A549 (cell line): ENCODE measurements around the gene CEP164. TPM values are rescaled to one million over a fixed set of nuclear protein-coding genes. Genes with fewer than 3 reads are reported as not detected.

Experiments
- ATAC-seq, 2 experiments: fragments of 200-7000 bp in 1 of 2; fragments of >200 bp in 1 of 2; cut with Nextera tagmentation in 1 of 2; cut with Tn5 transposase in 1 of 2; 3 replicates each; pipeline versions ENCODE4 v1.8.0 to v1.9.1; 2018 to 2020; ENCODE audit warnings: mild to moderate bottlenecking in 1 of 2, moderate library complexity in 1 of 2
- CTCF ChIA-PET: fragments of 300-600 bp; sonication (Branson Sonifier 250); formaldehyde crosslinking; extraction: SDS; loops from one replicate; lab custom pipeline; 2021; ENCODE audit warnings: antibody characterized with exemption, inconsistent platforms; lab: Yijun Ruan, JAX
- POLR2A ChIA-PET: fragments of 350-600 bp; formaldehyde crosslinking; extraction: SDS; loops from one replicate; lab custom pipeline; 2021; ENCODE audit warnings: antibody characterized with exemption, inconsistent platforms; lab: Yijun Ruan, JAX
- DNase-seq, 2 experiments: peaks; one replicate each; pipeline versions ENCODE4 v3.0.0 to v3.0.0-alpha.2; 2011 to 2016; ENCODE audit warnings: low read depth in 1 of 2, low spot score in 1 of 2
- FAIRE-seq: peaks from 2 replicates; lab custom pipeline; 2011; peaks lifted over from hg19 to GRCh38; lab: Jason Lieb, UNC
- H3K27ac ChIP-seq, 2 experiments: fragments of >200 bp; sonication (Bioruptor Twin); formaldehyde crosslinking; 3 replicates each; pipeline ENCODE4 v1.5.1; 2016 to 2017
- H3K4me1 ChIP-seq: fragments of >200 bp; sonication (Bioruptor Twin); formaldehyde crosslinking; 3 replicates; pipeline ENCODE4 v1.6.1; 2016
- H3K4me2 ChIP-seq: fragments of >200 bp; sonication (Bioruptor Twin); formaldehyde crosslinking; 3 replicates; pipeline ENCODE4 v1.6.1; 2016
- H3K4me3 ChIP-seq: fragments of >200 bp; sonication (Bioruptor Twin); formaldehyde crosslinking; 3 replicates; pipeline ENCODE4 v1.5.1; 2016
- H3K9me3 ChIP-seq: fragments of >200 bp; sonication (Bioruptor Twin); formaldehyde crosslinking; 3 replicates; pipeline ENCODE4 v1.6.1; 2016
- CBX8 ChIP-seq: fragments of 200-600 bp; sonication (generic); IDR thresholded peaks from 2 replicates; pipeline ENCODE4 v1.6.1; 2016
- CHD2 ChIP-seq: fragments of 150-350 bp; IDR thresholded peaks from 2 replicates; pipeline ENCODE4 v1.6.1; 2014; ENCODE audit warnings: low read length; ENCODE audit not compliant: partially characterized antibody
- HOXB13 ChIP-seq: fragments of 250-450 bp; sonication (Bioruptor Pico); IDR thresholded peaks from 2 replicates; pipeline ENCODE4 v1.5.0; 2020; ENCODE audit warnings: low read depth, mild to moderate bottlenecking, moderate library complexity
- MAZ ChIP-seq: fragments of 150-350 bp; IDR thresholded peaks from 2 replicates; pipeline ENCODE4 v1.6.1; 2014; ENCODE audit warnings: antibody characterized with exemption, low read depth, low read length, borderline replicate concordance
- MYC ChIP-seq: IDR thresholded peaks from 2 replicates; pipeline ENCODE4 v1.6.1; 2012; ENCODE audit warnings: mild to moderate bottlenecking, inconsistent platforms, low read length, improper control_type of control experiment, borderline replicate concordance
- NFE2L2 ChIP-seq: fragments of 150-350 bp; conservative IDR thresholded peaks from 2 replicates; pipeline ENCODE4 v1.6.1; 2014; ENCODE audit warnings: low read length
- NR3C1 ChIP-seq: fragments of >200 bp; sonication (Bioruptor Twin); formaldehyde crosslinking; IDR thresholded peaks from 3 replicates; pipeline ENCODE4 v1.6.1; 2017
- RAD21 ChIP-seq, 2 experiments: fragments of >200 bp in 1 of 2; sonication (Bioruptor Twin) in 1 of 2; formaldehyde crosslinking in 1 of 2; IDR thresholded peaks in 1 of 2; conservative IDR thresholded peaks in 1 of 2; 2 replicates in 1 of 2; 3 replicates in 1 of 2; pipeline ENCODE4 v1.6.1; 2012 to 2018; ENCODE audit warnings: inconsistent platforms in 1 of 2
- RARB ChIP-seq: fragments of 250-450 bp; sonication (Bioruptor Pico); IDR thresholded peaks from 2 replicates; pipeline ENCODE4 v1.8.0; 2021; ENCODE audit warnings: mild to moderate bottlenecking, moderate library complexity
- RNF2 ChIP-seq: fragments of 200-600 bp; sonication (generic); IDR thresholded peaks from 2 replicates; pipeline ENCODE4 v1.6.1; 2016; ENCODE audit warnings: low read depth, mild to moderate bottlenecking, antibody characterized with exemption, moderate library complexity, borderline replicate concordance
- SMC3 ChIP-seq: fragments of >200 bp; sonication (Bioruptor Twin); formaldehyde crosslinking; IDR thresholded peaks from 3 replicates; pipeline ENCODE4 v1.6.1; 2018; ENCODE audit warnings: inconsistent platforms
- TFCP2L1 ChIP-seq: fragments of 250-450 bp; sonication (Bioruptor Pico); IDR thresholded peaks from 2 replicates; pipeline ENCODE4 v1.5.0; 2021; ENCODE audit warnings: mild to moderate bottlenecking
- WGBS: methylation state at CpG from one replicate; pipeline ENCODE4 v1.1.6; 2017; ENCODE audit errors: missing lambda C conversion rate; 5-methylcytosine and 5-hydroxymethylcytosine counted together
- polyA plus RNA-seq, 4 experiments: library from polyadenylated mRNA; depleted of rRNA in 3 of 4; stranded (reverse); fragments of >200 nt; fragmentation: RNase III in 1 of 4; extraction: RNeasy Plus Mini Kit Qiagen cat#74134 plus additional on column Dnase treatment in 1 of 4; gene quantifications; 2 replicates in 3 of 4; 3 replicates in 1 of 4; pipeline ENCODE4 v1.2.3, GENCODE V29; 2011 to 2017
- TF ChIP-seq, protein P1 (sequence below): fragments of 250-450 bp; sonication (Bioruptor Pico); IDR thresholded peaks from 2 replicates; pipeline ENCODE4 v1.5.0; 2020; ENCODE audit warnings: low read depth, mild to moderate bottlenecking, moderate library complexity
- TF ChIP-seq, protein P2 (sequence below): fragments of >200 bp; sonication (Bioruptor Twin); formaldehyde crosslinking; IDR thresholded peaks from 3 replicates; pipeline ENCODE4 v1.6.1; 2016
- TF ChIP-seq, protein P3 (sequence below): fragments of 250-450 bp; sonication (Bioruptor Pico); IDR thresholded peaks from 2 replicates; pipeline ENCODE4 v1.5.0; 2021; ENCODE audit warnings: mild to moderate bottlenecking, moderate library complexity, borderline replicate concordance
- TF ChIP-seq, protein P4 (sequence below): fragments of >200 bp; sonication (Bioruptor Twin); formaldehyde crosslinking; IDR thresholded peaks from 3 replicates; pipeline ENCODE4 v1.5.1; 2016
- TF ChIP-seq, protein P5 (sequence below): fragments of 450-650 bp; IDR thresholded peaks from 2 replicates; pipeline ENCODE4 v1.6.1; 2014; ENCODE audit warnings: antibody characterized with exemption

Gene CEP164
- polyA plus RNA-seq, 2 of the 4 experiments (the other 2 are of a cell fraction) = 17.4 to 19.6 TPM

DNA sequence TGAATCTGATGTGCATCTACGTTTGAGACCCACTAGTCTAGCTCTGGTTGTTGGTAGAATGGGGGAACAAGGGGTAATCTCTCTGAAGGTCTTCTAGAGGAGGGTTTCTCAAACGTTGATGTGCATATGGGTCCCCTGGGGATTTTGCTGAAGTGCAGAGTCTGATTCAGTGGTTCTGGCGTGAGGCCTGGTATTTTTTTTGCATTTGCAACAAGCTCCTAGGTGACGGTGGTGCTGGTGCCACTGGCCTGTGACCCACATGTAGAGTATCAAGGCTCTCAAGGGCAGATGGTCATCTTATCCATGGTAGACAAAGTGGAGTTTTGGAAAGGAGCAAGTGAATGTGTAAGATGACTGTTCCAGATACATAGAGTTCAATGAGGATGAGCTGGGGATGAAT, 97.1 kb downstream of the CEP164 start:
- POLR2A ChIA-PET = no interaction called here
- FAIRE-seq = no peak
- WGBS = 55% methylated on average over 2 of the region's 4 CpGs
- no peak for DNase-seq
- ATAC-seq = no peak
- H3K4me2 ChIP-seq = no peak overlapping the region
- H3K4me3 ChIP-seq = no peak overlapping the region
- no peaks in the 10 kb centered on the region for H3K4me1 ChIP-seq
- no peaks in the 10 kb centered on the region for H3K9me3 ChIP-seq
- TF ChIP-seq MAZ = no peak
- no peak for TF ChIP-seq MYC
- no peak for TF ChIP-seq CBX8
- TF ChIP-seq, all 56 proteins: peak for 0
- H3K27ac ChIP-seq = no peak overlapping the region
- CTCF ChIA-PET = interaction anchor here (0.8 to 7.6 kb wide), 13 partner anchors 10 to 628 kb away, joined by 3 to 128 read pairs (median 17); no protein-coding TSS in a partner anchor

DNA sequence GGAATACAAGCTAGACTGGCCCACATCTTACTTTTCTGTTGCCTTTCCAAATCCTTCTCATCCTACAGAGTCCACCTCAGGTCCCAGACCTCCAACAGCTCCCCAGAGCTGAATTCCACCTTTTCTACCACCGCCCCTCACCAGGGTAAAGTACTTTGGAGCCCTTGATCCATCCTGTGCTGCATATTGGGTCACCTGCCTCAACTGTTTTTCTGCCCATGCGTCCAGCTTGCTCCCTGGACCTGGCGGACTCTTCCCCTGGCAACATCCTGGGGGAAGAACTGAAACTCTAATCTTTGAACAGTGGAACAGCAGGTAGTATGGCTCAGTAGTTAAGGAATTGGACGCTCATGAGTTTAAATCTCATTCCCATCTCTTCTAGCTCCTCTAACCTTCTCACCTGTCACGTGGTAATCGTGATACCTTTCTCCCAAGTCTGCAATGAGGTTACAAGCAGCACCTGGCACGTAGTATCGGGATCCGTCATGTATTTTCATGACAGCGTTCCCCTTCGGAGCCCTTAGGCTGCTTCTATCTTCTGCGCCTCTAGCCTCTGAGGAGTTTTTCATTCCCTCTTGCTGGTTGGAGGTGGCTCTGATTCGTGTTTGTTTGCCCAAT, 98.1 kb downstream of the CEP164 start:
- no peak for TF ChIP-seq RNF2
- TF ChIP-seq, protein P1, sequence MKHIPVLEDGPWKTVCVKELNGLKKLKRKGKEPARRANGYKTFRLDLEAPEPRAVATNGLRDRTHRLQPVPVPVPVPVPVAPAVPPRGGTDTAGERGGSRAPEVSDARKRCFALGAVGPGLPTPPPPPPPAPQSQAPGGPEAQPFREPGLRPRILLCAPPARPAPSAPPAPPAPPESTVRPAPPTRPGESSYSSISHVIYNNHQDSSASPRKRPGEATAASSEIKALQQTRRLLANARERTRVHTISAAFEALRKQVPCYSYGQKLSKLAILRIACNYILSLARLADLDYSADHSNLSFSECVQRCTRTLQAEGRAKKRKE (CRISPR knock-in tag) = no peak
- TF ChIP-seq CHD2 = no peak
- TF ChIP-seq, protein P2, sequence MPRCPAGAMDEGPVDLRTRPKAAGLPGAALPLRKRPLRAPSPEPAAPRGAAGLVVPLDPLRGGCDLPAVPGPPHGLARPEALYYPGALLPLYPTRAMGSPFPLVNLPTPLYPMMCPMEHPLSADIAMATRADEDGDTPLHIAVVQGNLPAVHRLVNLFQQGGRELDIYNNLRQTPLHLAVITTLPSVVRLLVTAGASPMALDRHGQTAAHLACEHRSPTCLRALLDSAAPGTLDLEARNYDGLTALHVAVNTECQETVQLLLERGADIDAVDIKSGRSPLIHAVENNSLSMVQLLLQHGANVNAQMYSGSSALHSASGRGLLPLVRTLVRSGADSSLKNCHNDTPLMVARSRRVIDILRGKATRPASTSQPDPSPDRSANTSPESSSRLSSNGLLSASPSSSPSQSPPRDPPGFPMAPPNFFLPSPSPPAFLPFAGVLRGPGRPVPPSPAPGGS = no peak
- TF ChIP-seq HOXB13 (CRISPR knock-in tag) = no peak
- TF ChIP-seq, protein P3, sequence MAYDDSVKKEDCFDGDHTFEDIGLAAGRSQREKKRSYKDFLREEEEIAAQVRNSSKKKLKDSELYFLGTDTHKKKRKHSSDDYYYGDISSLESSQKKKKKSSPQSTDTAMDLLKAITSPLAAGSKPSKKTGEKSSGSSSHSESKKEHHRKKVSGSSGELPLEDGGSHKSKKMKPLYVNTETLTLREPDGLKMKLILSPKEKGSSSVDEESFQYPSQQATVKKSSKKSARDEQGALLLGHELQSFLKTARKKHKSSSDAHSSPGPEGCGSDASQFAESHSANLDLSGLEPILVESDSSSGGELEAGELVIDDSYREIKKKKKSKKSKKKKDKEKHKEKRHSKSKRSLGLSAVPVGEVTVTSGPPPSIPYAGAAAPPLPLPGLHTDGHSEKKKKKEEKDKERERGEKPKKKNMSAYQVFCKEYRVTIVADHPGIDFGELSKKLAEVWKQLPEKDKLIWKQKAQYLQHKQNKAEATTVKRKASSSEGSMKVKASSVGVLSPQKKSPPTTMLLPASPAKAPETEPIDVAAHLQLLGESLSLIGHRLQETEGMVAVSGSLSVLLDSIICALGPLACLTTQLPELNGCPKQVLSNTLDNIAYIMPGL (CRISPR knock-in tag) = no peak
- ATAC-seq (no peak), FAIRE-seq (no peak), DNase-seq (no peak)
- Histone ChIP-seq H3K4me1 (no peaks in the 10 kb centered on the region), H3K4me2 (no peak overlapping the region; the same call in 2 of the 3 replicates), H3K27ac (no peak overlapping the region), H3K9me3 (no peaks in the 10 kb centered on the region), H3K4me3 (no peak overlapping the region)
- POLR2A ChIA-PET = interaction anchor here (1.1 kb wide), 1 partner anchor 392 kb away, joined by 5 read pairs; no protein-coding TSS in a partner anchor
- 44% methylated on average over 13 of the region's 13 CpGs for WGBS
- CTCF ChIA-PET = interaction anchor here (0.6 to 7.6 kb wide), 62 partner anchors 10 to 651 kb away, joined by 3 to 128 read pairs (median 4); partner anchors contain the start of genes FXYD2 and TMPRSS4

DNA sequence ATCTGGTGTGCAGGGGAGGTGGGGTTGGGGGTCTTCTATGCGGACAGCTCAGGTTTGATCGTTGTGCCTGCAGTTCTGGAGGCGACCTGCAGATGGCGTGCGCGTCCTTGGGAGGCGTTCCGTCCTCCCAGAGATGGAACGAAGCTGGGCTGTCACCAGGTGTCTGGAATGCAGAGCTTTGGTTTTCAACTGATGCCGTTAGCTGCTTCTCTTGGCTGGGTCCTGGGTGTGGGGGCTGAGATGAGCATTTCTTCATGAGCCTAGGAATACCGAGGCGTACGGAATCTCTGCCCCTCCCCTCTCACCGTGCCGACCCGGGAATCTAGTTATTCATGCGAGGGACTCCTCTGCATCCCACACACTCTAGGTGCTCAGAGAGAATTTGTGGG, 98.6 kb downstream of the CEP164 start:
- no peak for FAIRE-seq
- POLR2A ChIA-PET = interaction anchor here (1.1 kb wide), 1 partner anchor 391 kb away, joined by 5 read pairs; no protein-coding TSS in a partner anchor
- H3K4me2 ChIP-seq = peak overlapping the region; percentile 77

More for the DNA sequence above, 98.6 kb downstream of the CEP164 start:
- ATAC-seq (peak in 1 of 2 experiments; percentile 88; a peak in 3 of 6 replicates), DNase-seq (peak; percentile 37 to 44)
- Histone ChIP-seq H3K9me3 (no peaks in the 10 kb centered on the region), H3K4me1 (no peaks in the 10 kb centered on the region), H3K4me3 (no peak overlapping the region), H3K27ac (no peak overlapping the region)
- CTCF ChIA-PET = interaction anchor here (0.6 to 7.6 kb wide), 66 partner anchors 9 to 650 kb away, joined by 3 to 128 read pairs (median 4); partner anchors contain the start of genes FXYD2 and TMPRSS4
- no peak for TF ChIP-seq TFCP2L1 (CRISPR knock-in tag)
- TF ChIP-seq NR3C1 = no peak
- TF ChIP-seq, protein P4, sequence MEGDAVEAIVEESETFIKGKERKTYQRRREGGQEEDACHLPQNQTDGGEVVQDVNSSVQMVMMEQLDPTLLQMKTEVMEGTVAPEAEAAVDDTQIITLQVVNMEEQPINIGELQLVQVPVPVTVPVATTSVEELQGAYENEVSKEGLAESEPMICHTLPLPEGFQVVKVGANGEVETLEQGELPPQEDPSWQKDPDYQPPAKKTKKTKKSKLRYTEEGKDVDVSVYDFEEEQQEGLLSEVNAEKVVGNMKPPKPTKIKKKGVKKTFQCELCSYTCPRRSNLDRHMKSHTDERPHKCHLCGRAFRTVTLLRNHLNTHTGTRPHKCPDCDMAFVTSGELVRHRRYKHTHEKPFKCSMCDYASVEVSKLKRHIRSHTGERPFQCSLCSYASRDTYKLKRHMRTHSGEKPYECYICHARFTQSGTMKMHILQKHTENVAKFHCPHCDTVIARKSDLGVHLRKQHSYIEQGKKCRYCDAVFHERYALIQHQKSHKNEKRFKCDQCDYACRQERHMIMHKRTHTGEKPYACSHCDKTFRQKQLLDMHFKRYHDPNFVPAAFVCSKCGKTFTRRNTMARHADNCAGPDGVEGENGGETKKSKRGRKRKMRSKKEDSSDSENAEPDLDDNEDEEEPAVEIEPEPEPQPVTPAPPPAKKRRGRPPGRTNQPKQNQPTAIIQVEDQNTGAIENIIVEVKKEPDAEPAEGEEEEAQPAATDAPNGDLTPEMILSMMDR = peak; percentile 70
- peak; percentile 82 for TF ChIP-seq SMC3
- TF ChIP-seq NFE2L2 = no peak
- TF ChIP-seq, protein P5, sequence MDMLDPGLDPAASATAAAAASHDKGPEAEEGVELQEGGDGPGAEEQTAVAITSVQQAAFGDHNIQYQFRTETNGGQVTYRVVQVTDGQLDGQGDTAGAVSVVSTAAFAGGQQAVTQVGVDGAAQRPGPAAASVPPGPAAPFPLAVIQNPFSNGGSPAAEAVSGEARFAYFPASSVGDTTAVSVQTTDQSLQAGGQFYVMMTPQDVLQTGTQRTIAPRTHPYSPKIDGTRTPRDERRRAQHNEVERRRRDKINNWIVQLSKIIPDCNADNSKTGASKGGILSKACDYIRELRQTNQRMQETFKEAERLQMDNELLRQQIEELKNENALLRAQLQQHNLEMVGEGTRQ = no peak
- TF ChIP-seq RARB (CRISPR knock-in tag) = no peak
- peak; percentile 78 to 89 for TF ChIP-seq RAD21 (conservative IDR thresholded peaks at IDR 0.05 in 1 of 2, IDR thresholded peaks at IDR 0.05 in 1 of 2)
- TF ChIP-seq, all 56 proteins: peak for 3
- 13% methylated on average over 10 of the region's 17 CpGs for WGBS
